Measurements from ENCODE around the gene CCDC141. TPM values are rescaled to one million over a fixed set of nuclear protein-coding genes. Genes with fewer than 3 reads are reported as not detected.

The CCDC141 gene
- total RNA-seq, 1 experiment from 2014 or later, result 0.30 TPM

DNA sequence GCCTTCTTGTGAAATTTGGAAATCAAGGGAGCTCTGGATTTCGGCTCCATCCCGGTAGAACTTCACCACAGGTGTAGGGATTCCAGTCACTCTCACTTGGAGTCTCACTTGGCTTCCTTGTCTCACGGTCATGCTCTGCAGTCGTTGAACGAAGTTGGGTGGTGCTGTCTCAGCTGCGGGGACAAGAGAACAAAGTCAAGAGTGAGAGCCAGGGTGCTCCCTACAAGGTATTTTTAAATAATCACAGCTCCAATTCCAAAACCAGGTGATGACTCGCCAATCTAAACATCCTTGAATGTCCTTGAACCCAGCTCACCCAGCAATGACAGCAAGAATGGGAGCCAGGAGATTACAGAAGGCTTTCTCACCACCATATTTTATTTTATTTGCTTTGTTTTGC is 249.4 kb downstream of the CCDC141 start:
- Histone ChIP-seq H3K27ac (ENCODE audit: low read length) (no peak overlapping the region), H3K9me2 (replicated peaks; ENCODE audit: insufficient read depth, low read length) (no peaks in the 10 kb centered on the region), H3K4me1 (ENCODE audit: low read length) (no peaks in the 10 kb centered on the region), H3K79me2 (ENCODE audit: low read length) (no peaks in the 10 kb centered on the region), H3K27me3 (ENCODE audit: low read length) (no peaks in the 10 kb centered on the region), H4K20me1 (ENCODE audit: insufficient read depth, low read depth, low read length) (no peaks in the 10 kb centered on the region), H3K4me2 (ENCODE audit: low read depth, low read length, poor library complexity, severe bottlenecking) (no peak overlapping the region), H3K4me3 (ENCODE audit: low read length) (no peak overlapping the region), H3K9ac (ENCODE audit: low read length) (no peak overlapping the region), H3K9me3 (ENCODE audit: low read length) (no peaks in the 10 kb centered on the region), H3K36me3 (ENCODE audit: insufficient read depth, low read length) (no peaks in the 10 kb centered on the region), H2AFZ (ENCODE audit: low read length) (no peak overlapping the region)
- no peak for DNase-seq

DNA sequence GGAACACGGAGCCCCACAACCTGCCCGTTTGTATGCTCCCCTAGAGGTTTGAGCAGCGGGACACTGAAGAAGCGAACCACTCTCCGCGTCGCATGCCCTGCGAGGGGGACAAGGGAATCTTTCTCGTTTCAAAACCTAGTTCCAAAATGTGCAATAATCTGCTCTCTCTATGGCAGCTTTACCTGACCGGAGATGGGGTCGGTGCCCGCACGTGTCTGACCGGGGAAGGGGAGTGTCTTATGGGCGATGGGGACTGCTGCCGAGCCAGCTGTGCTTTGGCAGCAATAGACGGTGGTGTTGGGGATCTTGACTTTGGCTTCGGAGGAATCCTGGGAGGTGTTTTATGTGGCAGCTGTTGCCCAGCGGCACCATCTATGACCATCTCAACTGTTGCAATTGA is 250.6 kb downstream of the CCDC141 start:
- Histone ChIP-seq H3K4me1 (ENCODE audit: low read length) (no peaks in the 10 kb centered on the region), H3K4me3 (ENCODE audit: low read length) (no peak overlapping the region)

DNA sequence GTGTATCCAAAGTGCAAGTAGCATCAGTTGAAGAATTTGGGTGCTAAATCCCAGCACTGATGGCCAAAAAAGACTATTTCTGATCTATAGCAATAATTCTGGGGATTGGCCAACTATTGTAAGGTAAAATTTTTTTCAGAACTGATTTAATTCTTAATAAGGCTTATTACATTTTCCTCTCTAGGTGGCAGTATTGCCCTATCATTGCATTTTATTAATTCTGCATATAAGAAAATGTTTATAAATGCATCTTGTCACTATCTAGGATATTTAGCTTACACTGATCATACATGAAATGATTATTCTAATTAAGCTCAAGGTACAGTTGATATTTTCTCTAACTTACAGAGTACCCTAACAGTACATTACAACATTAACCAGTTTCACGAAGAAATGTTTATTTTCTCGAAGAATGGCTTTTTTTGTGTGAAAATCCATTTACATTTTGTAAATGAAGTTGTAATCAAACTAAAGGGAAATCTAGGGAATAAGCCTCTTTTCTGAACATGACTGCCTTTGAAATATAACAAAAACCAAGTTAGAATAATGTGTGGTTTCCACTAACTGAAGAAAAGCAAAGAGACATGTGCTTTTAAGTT is 253.8 kb downstream of the CCDC141 start:
- peak; percentile 73 for DNase-seq
- no peaks in the 10 kb centered on the region for H3K4me1 ChIP-seq (ENCODE audit: low read length)
- no peak overlapping the region for H3K4me3 ChIP-seq (ENCODE audit: low read length)
- no peaks in the 10 kb centered on the region for H3K27me3 ChIP-seq (ENCODE audit: low read length)
- H3K4me2 ChIP-seq (ENCODE audit: low read depth, low read length, poor library complexity, severe bottlenecking), result no peak overlapping the region
- H3K9me2 ChIP-seq (replicated peaks; ENCODE audit: insufficient read depth, low read length), result no peaks in the 10 kb centered on the region
- H3K27ac ChIP-seq (ENCODE audit: low read length), result no peak overlapping the region
- H3K9ac ChIP-seq (ENCODE audit: low read length), result no peak overlapping the region
- H3K9me3 ChIP-seq (ENCODE audit: low read length), result no peaks in the 10 kb centered on the region
- no peaks in the 10 kb centered on the region for H4K20me1 ChIP-seq (ENCODE audit: insufficient read depth, low read depth, low read length)
- no peak overlapping the region for H2AFZ ChIP-seq (ENCODE audit: low read length)
- H3K79me2 ChIP-seq (ENCODE audit: low read length), result no peaks in the 10 kb centered on the region
- H3K36me3 ChIP-seq (ENCODE audit: insufficient read depth, low read length), result no peaks in the 10 kb centered on the region

More for the DNA sequence above, 250.6 kb downstream of the CCDC141 start:
- no peak overlapping the region for H3K27ac ChIP-seq (ENCODE audit: low read length)
- H3K79me2 ChIP-seq (ENCODE audit: low read length), result no peaks in the 10 kb centered on the region
- no peaks in the 10 kb centered on the region for H3K9me3 ChIP-seq (ENCODE audit: low read length)
- H3K27me3 ChIP-seq (ENCODE audit: low read length), result no peaks in the 10 kb centered on the region
- no peak overlapping the region for H2AFZ ChIP-seq (ENCODE audit: low read length)
- H3K36me3 ChIP-seq (ENCODE audit: insufficient read depth, low read length), result no peaks in the 10 kb centered on the region
- H3K9ac ChIP-seq (ENCODE audit: low read length), result no peak overlapping the region
- no peaks in the 10 kb centered on the region for H3K9me2 ChIP-seq (replicated peaks; ENCODE audit: insufficient read depth, low read length)
- DNase-seq, result no peak
- H3K4me2 ChIP-seq (ENCODE audit: low read depth, low read length, poor library complexity, severe bottlenecking), result no peak overlapping the region
- H4K20me1 ChIP-seq (ENCODE audit: insufficient read depth, low read depth, low read length), result no peaks in the 10 kb centered on the region

GRCh38 chr2:178787934-178788333 is 262.0 kb downstream of the CCDC141 start:
- H3K27me3 ChIP-seq (ENCODE audit: low read length), result no peaks in the 10 kb centered on the region
- no peaks in the 10 kb centered on the region for H3K79me2 ChIP-seq (ENCODE audit: low read length)
- no peak overlapping the region for H3K4me3 ChIP-seq (ENCODE audit: low read length)
- H3K9me3 ChIP-seq (ENCODE audit: low read length), result no peaks in the 10 kb centered on the region
- no peak overlapping the region for H3K9ac ChIP-seq (ENCODE audit: low read length)
- H4K20me1 ChIP-seq (ENCODE audit: insufficient read depth, low read depth, low read length), result no peaks in the 10 kb centered on the region
- no peaks in the 10 kb centered on the region for H3K4me1 ChIP-seq (ENCODE audit: low read length)
- no peaks in the 10 kb centered on the region for H3K9me2 ChIP-seq (replicated peaks; ENCODE audit: insufficient read depth, low read length)
- no peak overlapping the region for H3K4me2 ChIP-seq (ENCODE audit: low read depth, low read length, poor library complexity, severe bottlenecking)
- no peaks in the 10 kb centered on the region for H3K36me3 ChIP-seq (ENCODE audit: insufficient read depth, low read length)
- no peak overlapping the region for H3K27ac ChIP-seq (ENCODE audit: low read length)
- DNase-seq, result no peak
- no peak overlapping the region for H2AFZ ChIP-seq (ENCODE audit: low read length)

GRCh38 chr2:178787155-178787554 is 262.8 kb downstream of the CCDC141 start:
- Histone ChIP-seq H3K9ac (ENCODE audit: low read length) (no peak overlapping the region), H3K27me3 (ENCODE audit: low read length) (no peaks in the 10 kb centered on the region), H3K4me3 (ENCODE audit: low read length) (no peak overlapping the region), H3K79me2 (ENCODE audit: low read length) (no peaks in the 10 kb centered on the region), H2AFZ (ENCODE audit: low read length) (no peak overlapping the region), H3K4me1 (ENCODE audit: low read length) (no peaks in the 10 kb centered on the region), H3K9me2 (replicated peaks; ENCODE audit: insufficient read depth, low read length) (no peaks in the 10 kb centered on the region), H4K20me1 (ENCODE audit: insufficient read depth, low read depth, low read length) (no peaks in the 10 kb centered on the region), H3K4me2 (ENCODE audit: low read depth, low read length, poor library complexity, severe bottlenecking) (no peak overlapping the region), H3K9me3 (ENCODE audit: low read length) (no peaks in the 10 kb centered on the region), H3K27ac (ENCODE audit: low read length) (no peak overlapping the region), H3K36me3 (ENCODE audit: insufficient read depth, low read length) (no peaks in the 10 kb centered on the region)
- no peak for DNase-seq

- H3K4me3 ChIP-seq (ENCODE audit: low read length), result no peak overlapping the region
- no peak overlapping the region for H3K9ac ChIP-seq (ENCODE audit: low read length)
- H3K79me2 ChIP-seq (ENCODE audit: low read length), result no peaks in the 10 kb centered on the region
- no peaks in the 10 kb centered on the region for H3K36me3 ChIP-seq (ENCODE audit: insufficient read depth, low read length)
- no peaks in the 10 kb centered on the region for H3K4me1 ChIP-seq (ENCODE audit: low read length)
- no peak for DNase-seq
- H3K27ac ChIP-seq (ENCODE audit: low read length), result no peak overlapping the region
- H4K20me1 ChIP-seq (ENCODE audit: insufficient read depth, low read depth, low read length), result no peaks in the 10 kb centered on the region
- no peaks in the 10 kb centered on the region for H3K9me3 ChIP-seq (ENCODE audit: low read length)
- no peak overlapping the region for H3K4me2 ChIP-seq (ENCODE audit: low read depth, low read length, poor library complexity, severe bottlenecking)
- H3K27me3 ChIP-seq (ENCODE audit: low read length), result no peaks in the 10 kb centered on the region
- no peak overlapping the region for H2AFZ ChIP-seq (ENCODE audit: low read length)
- H3K9me2 ChIP-seq (replicated peaks; ENCODE audit: insufficient read depth, low read length), result no peaks in the 10 kb centered on the region
Observed at GRCh38 chr2:178783889-178784288, 266.0 kb downstream of the CCDC141 start.

DNA sequence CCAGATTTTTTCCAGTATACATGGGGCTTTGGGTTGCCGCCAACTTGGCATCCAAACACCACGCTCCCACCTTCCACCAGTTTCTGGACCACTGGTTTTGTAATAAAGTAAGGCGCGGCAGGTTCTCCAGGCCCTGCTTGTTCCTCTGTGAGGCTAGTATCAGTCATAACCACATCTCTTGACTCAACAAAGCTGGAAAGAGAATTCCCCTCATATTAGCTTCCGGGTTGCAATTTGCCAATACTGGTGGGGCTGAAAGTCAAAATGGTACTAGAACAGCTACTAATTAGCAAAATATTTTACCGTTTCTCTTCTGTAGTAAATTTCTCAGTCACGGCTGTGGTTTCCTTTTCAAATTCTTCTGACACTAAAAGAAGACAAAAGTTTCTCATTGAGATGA is 267.7 kb downstream of the CCDC141 start:
- no peak overlapping the region for H2AFZ ChIP-seq (ENCODE audit: low read length)
- H3K4me3 ChIP-seq (ENCODE audit: low read length), result no peak overlapping the region
- no peaks in the 10 kb centered on the region for H3K79me2 ChIP-seq (ENCODE audit: low read length)
- no peaks in the 10 kb centered on the region for H3K9me3 ChIP-seq (ENCODE audit: low read length)
- no peak overlapping the region for H3K4me2 ChIP-seq (ENCODE audit: low read depth, low read length, poor library complexity, severe bottlenecking)
- H3K27ac ChIP-seq (ENCODE audit: low read length), result no peak overlapping the region
- H3K9ac ChIP-seq (ENCODE audit: low read length), result no peak overlapping the region
- H3K9me2 ChIP-seq (replicated peaks; ENCODE audit: insufficient read depth, low read length), result no peaks in the 10 kb centered on the region
- H3K27me3 ChIP-seq (ENCODE audit: low read length), result no peaks in the 10 kb centered on the region
- DNase-seq, result no peak
- no peaks in the 10 kb centered on the region for H3K4me1 ChIP-seq (ENCODE audit: low read length)
- no peaks in the 10 kb centered on the region for H4K20me1 ChIP-seq (ENCODE audit: insufficient read depth, low read depth, low read length)
- H3K36me3 ChIP-seq (ENCODE audit: insufficient read depth, low read length), result no peaks in the 10 kb centered on the region

Measured in Karpas-422 (cell line).